ENCODE results near the gene GFOD2. TPM values are rescaled to one million over a fixed set of nuclear protein-coding genes. Genes with fewer than 3 reads are reported as not detected.
A peak's percentile ranks its signal among the peaks of the same experiment; 100 is the strongest.

Gene GFOD2
- total and polyA plus RNA-seq, 2 of the 13 experiments (the other 11 are each of a cell fraction or from before 2014, with no cell fraction given) = 11.1 to 17.2 TPM

DNA sequence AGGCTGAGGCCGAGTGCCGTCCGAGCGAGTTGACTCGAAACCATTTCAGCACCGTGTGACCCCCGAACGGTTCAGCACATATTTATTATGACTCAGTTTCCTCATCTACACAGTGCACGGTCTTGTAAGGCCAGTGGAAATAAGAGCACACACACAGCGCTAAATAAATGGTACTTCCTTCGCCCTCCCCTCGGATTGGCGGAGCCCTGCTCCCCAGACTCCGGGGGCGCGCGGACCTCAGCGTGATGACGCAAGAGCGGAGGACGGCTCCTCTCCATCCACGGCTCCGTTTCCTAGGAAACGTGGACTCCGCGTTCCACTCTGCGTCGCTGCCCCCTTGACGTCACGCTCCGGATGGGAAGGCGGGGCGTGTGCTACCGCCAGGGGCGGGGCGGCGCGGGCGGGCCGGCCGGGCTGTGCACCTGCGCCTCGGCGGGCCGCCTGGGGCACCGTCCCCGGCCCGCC is 58.5 kb downstream of the GFOD2 start, which contains the start of gene PARD6A (continued):
- TF ChIP-seq, protein P1, sequence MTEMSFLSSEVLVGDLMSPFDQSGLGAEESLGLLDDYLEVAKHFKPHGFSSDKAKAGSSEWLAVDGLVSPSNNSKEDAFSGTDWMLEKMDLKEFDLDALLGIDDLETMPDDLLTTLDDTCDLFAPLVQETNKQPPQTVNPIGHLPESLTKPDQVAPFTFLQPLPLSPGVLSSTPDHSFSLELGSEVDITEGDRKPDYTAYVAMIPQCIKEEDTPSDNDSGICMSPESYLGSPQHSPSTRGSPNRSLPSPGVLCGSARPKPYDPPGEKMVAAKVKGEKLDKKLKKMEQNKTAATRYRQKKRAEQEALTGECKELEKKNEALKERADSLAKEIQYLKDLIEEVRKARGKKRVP (CRISPR knock-in tag; IDR thresholded peaks at IDR 0.05) = peak in 1 of 2 experiments; percentile 93; a peak in 2 of 4 replicates
- TF ChIP-seq ZIK1 (CRISPR knock-in tag; IDR thresholded peaks at IDR 0.05; ENCODE audit: borderline replicate concordance, low read depth) (peak; percentile 70; the same call in 1 of the 2 replicates), EED (CRISPR knock-in tag; IDR thresholded peaks at IDR 0.05) (no peak), SIN3A (IDR thresholded peaks at IDR 0.05; ENCODE audit: borderline replicate concordance, low read depth, low read length) (peak; percentile 88; the same call in 1 of the 2 replicates), SPEN (CRISPR knock-in tag; IDR thresholded peaks at IDR 0.05; ENCODE audit: low read depth) (no peak; the same call in 1 of the 2 replicates), BORCS8-MEF2B (CRISPR knock-in tag; IDR thresholded peaks at IDR 0.05) (no peak), TEAD3 (CRISPR knock-in tag; optimal IDR thresholded peaks at IDR 0.05; ENCODE audit: borderline replicate concordance) (peak; percentile 80), KLF6 (CRISPR knock-in tag; IDR thresholded peaks at IDR 0.05) (peak; percentile 3; the same call in 1 of the 2 replicates), MXI1 (IDR thresholded peaks at IDR 0.05; ENCODE audit: borderline replicate concordance, low read depth, low read length) (peak; percentile 87; the same call in 2 of the 3 replicates), ZNF335 (CRISPR knock-in tag; IDR thresholded peaks at IDR 0.05) (0 out of 2 replicates have a peak, but pooled peaks have one; percentile 37), JARID2 (CRISPR knock-in tag; IDR thresholded peaks at IDR 0.05; ENCODE audit: insufficient replicate concordance) (peak; percentile 58), ZNF235 (CRISPR knock-in tag; IDR thresholded peaks at IDR 0.05; ENCODE audit: borderline replicate concordance) (0 out of 2 replicates have a peak, but pooled peaks have one; percentile 53), SALL1 (CRISPR knock-in tag; IDR thresholded peaks at IDR 0.05) (peak; percentile 43; the same call in 1 of the 2 replicates), RFX5 (IDR thresholded peaks at IDR 0.05; ENCODE audit: low read depth, low read length) (peak; percentile 58), SP2 (CRISPR knock-in tag; IDR thresholded peaks at IDR 0.05) (peak; percentile 47), HCFC1 (IDR thresholded peaks at IDR 0.05; ENCODE audit: low read depth, low read length) (peak; percentile 55)
- TF ChIP-seq, protein P2, sequence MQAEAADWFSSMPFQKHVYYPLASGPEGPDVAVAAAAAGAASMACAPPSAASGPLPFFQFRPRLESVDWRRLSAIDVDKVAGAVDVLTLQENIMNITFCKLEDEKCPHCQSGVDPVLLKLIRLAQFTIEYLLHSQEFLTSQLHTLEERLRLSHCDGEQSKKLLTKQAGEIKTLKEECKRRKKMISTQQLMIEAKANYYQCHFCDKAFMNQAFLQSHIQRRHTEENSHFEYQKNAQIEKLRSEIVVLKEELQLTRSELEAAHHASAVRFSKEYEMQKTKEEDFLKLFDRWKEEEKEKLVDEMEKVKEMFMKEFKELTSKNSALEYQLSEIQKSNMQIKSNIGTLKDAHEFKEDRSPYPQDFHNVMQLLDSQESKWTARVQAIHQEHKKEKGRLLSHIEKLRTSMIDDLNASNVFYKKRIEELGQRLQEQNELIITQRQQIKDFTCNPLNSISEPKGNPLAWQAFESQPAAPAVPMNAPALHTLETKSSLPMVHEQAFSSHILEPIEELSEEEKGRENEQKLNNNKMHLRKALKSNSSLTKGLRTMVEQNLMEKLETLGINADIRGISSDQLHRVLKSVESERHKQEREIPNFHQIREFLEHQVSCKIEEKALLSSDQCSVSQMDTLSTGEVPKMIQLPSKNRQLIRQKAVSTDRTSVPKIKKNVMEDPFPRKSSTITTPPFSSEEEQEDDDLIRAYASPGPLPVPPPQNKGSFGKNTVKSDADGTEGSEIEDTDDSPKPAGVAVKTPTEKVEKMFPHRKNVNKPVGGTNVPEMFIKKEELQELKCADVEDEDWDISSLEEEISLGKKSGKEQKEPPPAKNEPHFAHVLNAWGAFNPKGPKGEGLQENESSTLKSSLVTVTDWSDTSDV (CRISPR knock-in tag; IDR thresholded peaks at IDR 0.05) = peak; percentile 95
- TF ChIP-seq, protein P3, sequence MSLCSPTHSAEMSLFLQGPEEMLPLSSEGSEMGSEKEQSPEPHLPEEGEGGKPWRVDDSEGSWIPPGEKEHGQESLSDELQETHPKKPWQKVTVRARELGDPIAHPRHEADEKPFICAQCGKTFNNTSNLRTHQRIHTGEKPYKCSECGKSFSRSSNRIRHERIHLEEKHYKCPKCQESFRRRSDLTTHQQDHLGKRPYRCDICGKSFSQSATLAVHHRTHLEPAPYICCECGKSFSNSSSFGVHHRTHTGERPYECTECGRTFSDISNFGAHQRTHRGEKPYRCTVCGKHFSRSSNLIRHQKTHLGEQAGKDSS (CRISPR knock-in tag; IDR thresholded peaks at IDR 0.05; ENCODE audit: borderline replicate concordance, low read depth) = no peak
- TF ChIP-seq, protein P4, sequence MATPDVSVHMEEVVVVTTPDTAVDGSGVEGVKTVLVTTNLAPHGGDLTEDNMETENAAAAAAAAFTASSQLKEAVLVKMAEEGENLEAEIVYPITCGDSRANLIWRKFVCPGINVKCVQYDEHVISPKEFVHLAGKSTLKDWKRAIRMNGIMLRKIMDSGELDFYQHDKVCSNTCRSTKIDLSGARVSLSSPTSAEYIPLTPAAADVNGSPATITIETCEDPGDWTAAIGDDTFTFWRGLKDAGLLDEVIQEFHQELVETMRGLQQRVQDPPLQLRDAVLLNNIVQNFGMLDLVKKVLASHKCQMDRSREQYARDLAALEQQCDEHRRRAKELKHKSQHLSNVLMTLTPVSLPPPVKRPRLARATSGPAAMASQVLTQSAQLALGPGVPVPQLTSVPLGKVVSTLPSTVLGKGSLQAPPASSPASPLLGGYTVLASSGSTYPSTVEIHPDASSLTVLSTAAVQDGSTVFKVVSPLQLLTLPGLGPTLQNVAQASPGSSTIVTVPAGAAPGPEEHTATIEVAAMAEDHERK (CRISPR knock-in tag; IDR thresholded peaks at IDR 0.05; ENCODE audit: low read depth) = peak; percentile 84
- TF ChIP-seq, protein P5, sequence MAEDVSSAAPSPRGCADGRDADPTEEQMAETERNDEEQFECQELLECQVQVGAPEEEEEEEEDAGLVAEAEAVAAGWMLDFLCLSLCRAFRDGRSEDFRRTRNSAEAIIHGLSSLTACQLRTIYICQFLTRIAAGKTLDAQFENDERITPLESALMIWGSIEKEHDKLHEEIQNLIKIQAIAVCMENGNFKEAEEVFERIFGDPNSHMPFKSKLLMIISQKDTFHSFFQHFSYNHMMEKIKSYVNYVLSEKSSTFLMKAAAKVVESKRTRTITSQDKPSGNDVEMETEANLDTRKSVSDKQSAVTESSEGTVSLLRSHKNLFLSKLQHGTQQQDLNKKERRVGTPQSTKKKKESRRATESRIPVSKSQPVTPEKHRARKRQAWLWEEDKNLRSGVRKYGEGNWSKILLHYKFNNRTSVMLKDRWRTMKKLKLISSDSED (CRISPR knock-in tag; IDR thresholded peaks at IDR 0.05) = peak; percentile 92; the same call in 1 of the 2 replicates
- TF ChIP-seq, protein P6, sequence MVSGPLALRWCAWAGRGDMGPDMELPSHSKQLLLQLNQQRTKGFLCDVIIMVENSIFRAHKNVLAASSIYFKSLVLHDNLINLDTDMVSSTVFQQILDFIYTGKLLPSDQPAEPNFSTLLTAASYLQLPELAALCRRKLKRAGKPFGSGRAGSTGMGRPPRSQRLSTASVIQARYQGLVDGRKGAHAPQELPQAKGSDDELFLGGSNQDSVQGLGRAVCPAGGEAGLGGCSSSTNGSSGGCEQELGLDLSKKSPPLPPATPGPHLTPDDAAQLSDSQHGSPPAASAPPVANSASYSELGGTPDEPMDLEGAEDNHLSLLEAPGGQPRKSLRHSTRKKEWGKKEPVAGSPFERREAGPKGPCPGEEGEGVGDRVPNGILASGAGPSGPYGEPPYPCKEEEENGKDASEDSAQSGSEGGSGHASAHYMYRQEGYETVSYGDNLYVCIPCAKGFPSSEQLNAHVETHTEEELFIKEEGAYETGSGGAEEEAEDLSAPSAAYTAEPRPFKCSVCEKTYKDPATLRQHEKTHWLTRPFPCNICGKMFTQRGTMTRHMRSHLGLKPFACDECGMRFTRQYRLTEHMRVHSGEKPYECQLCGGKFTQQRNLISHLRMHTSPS (CRISPR knock-in tag; IDR thresholded peaks at IDR 0.05; ENCODE audit: low read depth) = 0 out of 2 replicates have a peak, but pooled peaks have one; percentile 7
